Measurements from ENCODE around the gene CEBPG. TPM values are rescaled to one million over a fixed set of nuclear protein-coding genes. Genes with fewer than 3 reads are reported as not detected.

Gene CEBPG
- total RNA-seq, 1 experiment from 2014 or later, result 25.8 TPM

GRCh38 chr19:33418871-33419787 lies 45.6 kb downstream of the CEBPG start:
- no peaks in the 10 kb centered on the region for H3K27me3 ChIP-seq (ENCODE audit: control insufficient read depth, insufficient read depth, low read length)
- DNase-seq, result no peak
- no peaks in the 10 kb centered on the region for H3K36me3 ChIP-seq (replicated peaks; ENCODE audit: control insufficient read depth, insufficient read depth, low read length)
- H3K4me3 ChIP-seq (ENCODE audit: insufficient read depth, low read depth, low read length), result no peak overlapping the region

- peak; percentile 98 for DNase-seq
- no peak overlapping the region for H3K4me3 ChIP-seq (ENCODE audit: insufficient read depth, low read depth, low read length)
- no peaks in the 10 kb centered on the region for H3K36me3 ChIP-seq (replicated peaks; ENCODE audit: control insufficient read depth, insufficient read depth, low read length)
- H3K27me3 ChIP-seq (ENCODE audit: control insufficient read depth, insufficient read depth, low read length), result no peaks in the 10 kb centered on the region
Observed at GRCh38 chr19:33419788-33420130, 46.2 kb downstream of the CEBPG start.

- Histone ChIP-seq H3K4me3 (ENCODE audit: insufficient read depth, low read depth, low read length) (no peak overlapping the region), H3K27me3 (ENCODE audit: control insufficient read depth, insufficient read depth, low read length) (no peaks in the 10 kb centered on the region), H3K36me3 (replicated peaks; ENCODE audit: control insufficient read depth, insufficient read depth, low read length) (no peaks in the 10 kb centered on the region)
- no peak for DNase-seq
Observed at GRCh38 chr19:33420821-33421220, 47.3 kb downstream of the CEBPG start.

GRCh38 chr19:33421368-33421767 lies 47.9 kb downstream of the CEBPG start:
- H3K36me3 ChIP-seq (replicated peaks; ENCODE audit: control insufficient read depth, insufficient read depth, low read length), result no peaks in the 10 kb centered on the region
- H3K27me3 ChIP-seq (ENCODE audit: control insufficient read depth, insufficient read depth, low read length), result no peaks in the 10 kb centered on the region
- no peak for DNase-seq
- no peak overlapping the region for H3K4me3 ChIP-seq (ENCODE audit: insufficient read depth, low read depth, low read length)

GRCh38 chr19:33422369-33423180 lies 49.1 kb downstream of the CEBPG start:
- no peak for DNase-seq
- no peaks in the 10 kb centered on the region for H3K36me3 ChIP-seq (replicated peaks; ENCODE audit: control insufficient read depth, insufficient read depth, low read length)
- H3K4me3 ChIP-seq (ENCODE audit: insufficient read depth, low read depth, low read length), result no peak overlapping the region
- H3K27me3 ChIP-seq (ENCODE audit: control insufficient read depth, insufficient read depth, low read length), result no peaks in the 10 kb centered on the region

GRCh38 chr19:33424181-33424580 lies 50.7 kb downstream of the CEBPG start:
- H3K4me3 ChIP-seq (ENCODE audit: insufficient read depth, low read depth, low read length), result no peak overlapping the region
- no peak for DNase-seq
- no peaks in the 10 kb centered on the region for H3K27me3 ChIP-seq (ENCODE audit: control insufficient read depth, insufficient read depth, low read length)
- no peaks in the 10 kb centered on the region for H3K36me3 ChIP-seq (replicated peaks; ENCODE audit: control insufficient read depth, insufficient read depth, low read length)

- no peaks in the 10 kb centered on the region for H3K27me3 ChIP-seq (ENCODE audit: control insufficient read depth, insufficient read depth, low read length)
- no peak overlapping the region for H3K4me3 ChIP-seq (ENCODE audit: insufficient read depth, low read depth, low read length)
- no peaks in the 10 kb centered on the region for H3K36me3 ChIP-seq (replicated peaks; ENCODE audit: control insufficient read depth, insufficient read depth, low read length)
- DNase-seq, result no peak
Observed at GRCh38 chr19:33426621-33427361, 53.3 kb downstream of the CEBPG start.

GRCh38 chr19:33427801-33428626 lies 54.5 kb downstream of the CEBPG start:
- H3K36me3 ChIP-seq (replicated peaks; ENCODE audit: control insufficient read depth, insufficient read depth, low read length), result no peaks in the 10 kb centered on the region
- no peak overlapping the region for H3K4me3 ChIP-seq (ENCODE audit: insufficient read depth, low read depth, low read length)
- no peak for DNase-seq
- H3K27me3 ChIP-seq (ENCODE audit: control insufficient read depth, insufficient read depth, low read length), result no peaks in the 10 kb centered on the region

GRCh38 chr19:33428627-33429125 lies 55.2 kb downstream of the CEBPG start:
- no peak overlapping the region for H3K4me3 ChIP-seq (ENCODE audit: insufficient read depth, low read depth, low read length)
- no peaks in the 10 kb centered on the region for H3K36me3 ChIP-seq (replicated peaks; ENCODE audit: control insufficient read depth, insufficient read depth, low read length)
- no peaks in the 10 kb centered on the region for H3K27me3 ChIP-seq (ENCODE audit: control insufficient read depth, insufficient read depth, low read length)
- no peak for DNase-seq

GRCh38 chr19:33429891-33430673 lies 56.6 kb downstream of the CEBPG start:
- Histone ChIP-seq H3K4me3 (ENCODE audit: insufficient read depth, low read depth, low read length) (no peak overlapping the region), H3K36me3 (replicated peaks; ENCODE audit: control insufficient read depth, insufficient read depth, low read length) (no peaks in the 10 kb centered on the region), H3K27me3 (ENCODE audit: control insufficient read depth, insufficient read depth, low read length) (no peaks in the 10 kb centered on the region)
- DNase-seq, result peak; percentile 19

- Histone ChIP-seq H3K36me3 (replicated peaks; ENCODE audit: control insufficient read depth, insufficient read depth, low read length) (no peaks in the 10 kb centered on the region), H3K27me3 (ENCODE audit: control insufficient read depth, insufficient read depth, low read length) (no peaks in the 10 kb centered on the region), H3K4me3 (ENCODE audit: insufficient read depth, low read depth, low read length) (no peak overlapping the region)
- peak; percentile 89 for DNase-seq
Observed at GRCh38 chr19:33430674-33431277, 57.3 kb downstream of the CEBPG start.

GRCh38 chr19:33432015-33432414 lies 58.5 kb downstream of the CEBPG start:
- no peaks in the 10 kb centered on the region for H3K36me3 ChIP-seq (replicated peaks; ENCODE audit: control insufficient read depth, insufficient read depth, low read length)
- H3K27me3 ChIP-seq (ENCODE audit: control insufficient read depth, insufficient read depth, low read length), result no peaks in the 10 kb centered on the region
- DNase-seq, result peak; percentile 54
- H3K4me3 ChIP-seq (ENCODE audit: insufficient read depth, low read depth, low read length), result no peak overlapping the region

All from H7 (cell line).